ENCODE results near the gene NRG3.

DNA sequence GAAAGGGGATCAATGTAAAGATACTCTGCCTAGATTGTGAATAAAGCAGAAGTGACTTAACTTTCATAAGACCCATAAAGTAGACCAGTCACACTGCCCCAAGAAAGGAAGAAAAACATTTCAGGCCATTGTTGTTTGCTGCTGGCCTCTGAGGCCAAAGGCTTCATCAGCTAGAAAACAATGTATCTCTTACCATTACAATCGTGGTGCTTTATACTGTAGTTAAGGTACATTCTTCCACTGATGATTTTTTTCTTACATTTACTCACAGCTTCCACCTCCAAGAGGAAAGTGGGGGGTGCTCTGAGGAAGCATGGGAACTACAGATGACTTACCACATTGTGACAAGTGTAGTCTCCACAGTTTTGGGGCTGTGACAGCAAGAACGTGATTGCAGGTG, 68.6 kb downstream of the NRG3 start:
- TF ChIP-seq, protein P1, sequence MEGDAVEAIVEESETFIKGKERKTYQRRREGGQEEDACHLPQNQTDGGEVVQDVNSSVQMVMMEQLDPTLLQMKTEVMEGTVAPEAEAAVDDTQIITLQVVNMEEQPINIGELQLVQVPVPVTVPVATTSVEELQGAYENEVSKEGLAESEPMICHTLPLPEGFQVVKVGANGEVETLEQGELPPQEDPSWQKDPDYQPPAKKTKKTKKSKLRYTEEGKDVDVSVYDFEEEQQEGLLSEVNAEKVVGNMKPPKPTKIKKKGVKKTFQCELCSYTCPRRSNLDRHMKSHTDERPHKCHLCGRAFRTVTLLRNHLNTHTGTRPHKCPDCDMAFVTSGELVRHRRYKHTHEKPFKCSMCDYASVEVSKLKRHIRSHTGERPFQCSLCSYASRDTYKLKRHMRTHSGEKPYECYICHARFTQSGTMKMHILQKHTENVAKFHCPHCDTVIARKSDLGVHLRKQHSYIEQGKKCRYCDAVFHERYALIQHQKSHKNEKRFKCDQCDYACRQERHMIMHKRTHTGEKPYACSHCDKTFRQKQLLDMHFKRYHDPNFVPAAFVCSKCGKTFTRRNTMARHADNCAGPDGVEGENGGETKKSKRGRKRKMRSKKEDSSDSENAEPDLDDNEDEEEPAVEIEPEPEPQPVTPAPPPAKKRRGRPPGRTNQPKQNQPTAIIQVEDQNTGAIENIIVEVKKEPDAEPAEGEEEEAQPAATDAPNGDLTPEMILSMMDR (conservative IDR thresholded peaks at IDR 0.05; ENCODE audit: low read length): no peak
- no peak for TF ChIP-seq EZH2phosphoT487 (IDR thresholded peaks at IDR 0.05; ENCODE audit: borderline replicate concordance, low read depth, low read length)
